Measurements from ENCODE around the gene EFCAB11. TPM values are rescaled to one million over a fixed set of nuclear protein-coding genes. Genes with fewer than 3 reads are reported as not detected.

The EFCAB11 gene
- total and polyA plus RNA-seq, 8 donors: 5.3 to 13.9 (median 11.3) TPM

GRCh38 chr14:89922031-89922907 lies 32.3 kb downstream of the EFCAB11 start:
- no peak for DNase-seq
- Histone ChIP-seq H3K27ac (no peak overlapping the region), H3K9me3 (no peaks in the 10 kb centered on the region), H3K27me3 (no peaks in the 10 kb centered on the region), H3K4me1 (no peaks in the 10 kb centered on the region), H3K36me3 (no peaks in the 10 kb centered on the region), H3K4me3 (no peak overlapping the region)
- no peak for TF ChIP-seq CTCF (IDR thresholded peaks at IDR 0.05)
- intact Hi-C loops (cut with DNase I): loop anchor here in 1 of 2 donors (10.0 kb wide), 1 partner anchor 897 kb away; no protein-coding TSS in a partner anchor
- ATAC-seq: no peak

GRCh38 chr14:89921346-89921745 lies 33.2 kb downstream of the EFCAB11 start:
- ATAC-seq (no peak), DNase-seq (no peak)
- intact Hi-C loops (cut with DNase I): loop anchor here in 1 of 2 donors (10.0 kb wide), 1 partner anchor 897 kb away; no protein-coding TSS in a partner anchor
- TF ChIP-seq CTCF (IDR thresholded peaks at IDR 0.05): no peak
- Histone ChIP-seq H3K4me1 (no peaks in the 10 kb centered on the region), H3K4me3 (no peak overlapping the region), H3K27me3 (no peaks in the 10 kb centered on the region), H3K36me3 (no peaks in the 10 kb centered on the region), H3K27ac (no peak overlapping the region), H3K9me3 (no peaks in the 10 kb centered on the region)

GRCh38 chr14:89920056-89920455 lies 34.5 kb downstream of the EFCAB11 start:
- ATAC-seq: no peak
- Histone ChIP-seq H3K9me3 (no peaks in the 10 kb centered on the region), H3K4me3 (no peak overlapping the region), H3K27ac (no peak overlapping the region), H3K27me3 (no peaks in the 10 kb centered on the region), H3K36me3 (no peaks in the 10 kb centered on the region), H3K4me1 (peaks cover 0 to 1% of the 10 kb centered on the region in 2 donors)
- intact Hi-C loops (cut with DNase I): loop anchor here in 1 of 2 donors (10.0 kb wide), 1 partner anchor 895 kb away; no protein-coding TSS in a partner anchor
- no peak for TF ChIP-seq CTCF (IDR thresholded peaks at IDR 0.05)
- DNase-seq: no peak

GRCh38 chr14:89918721-89919120 lies 35.8 kb downstream of the EFCAB11 start:
- intact Hi-C loops (cut with DNase I): no loop called here
- Histone ChIP-seq H3K36me3 (no peaks in the 10 kb centered on the region), H3K4me3 (no peak overlapping the region), H3K27ac (no peak overlapping the region), H3K27me3 (no peaks in the 10 kb centered on the region), H3K4me1 (peaks cover 0 to 3% of the 10 kb centered on the region in 2 donors), H3K9me3 (no peaks in the 10 kb centered on the region)
- no peak for TF ChIP-seq CTCF (IDR thresholded peaks at IDR 0.05)
- DNase-seq (no peak), ATAC-seq (no peak)

DNA sequence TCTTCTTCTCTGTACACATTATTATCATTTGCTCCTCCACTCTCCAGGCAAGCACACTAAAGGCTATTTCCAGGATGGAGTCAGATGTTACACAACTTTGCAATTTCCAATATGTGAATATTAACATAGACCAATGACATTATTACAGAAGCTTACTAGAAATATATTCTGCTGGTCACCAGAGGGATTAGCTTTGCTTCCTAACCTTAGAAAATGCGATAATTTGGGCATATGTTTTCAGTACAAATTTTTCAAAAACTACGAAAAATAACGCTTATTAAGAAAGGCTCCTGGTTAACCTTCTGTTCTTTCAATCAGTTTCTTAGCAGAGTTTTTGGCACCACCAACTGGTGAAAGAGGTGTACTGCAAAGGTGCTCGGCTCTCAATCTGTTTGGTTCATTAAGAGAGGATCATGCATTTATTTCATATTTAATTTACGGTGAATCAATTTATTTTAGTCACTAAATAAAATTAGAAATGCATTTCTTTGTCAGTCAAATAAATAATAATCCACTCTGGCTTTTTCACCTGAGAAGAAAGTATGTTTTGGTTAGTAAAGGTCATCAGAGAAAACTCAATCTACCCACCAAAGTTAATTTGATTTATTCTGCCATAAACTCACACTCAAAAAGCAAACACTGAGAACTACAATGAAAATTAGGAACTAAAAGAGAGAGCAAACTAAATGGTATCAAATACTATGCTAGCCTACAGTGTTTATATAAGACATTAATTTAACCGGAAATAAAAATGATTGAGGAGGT lies 39.2 kb downstream of the EFCAB11 start:
- no peaks in the 10 kb centered on the region for H3K36me3 ChIP-seq
- intact Hi-C loops (cut with DNase I): no loop called here
- H3K27ac ChIP-seq: no peak overlapping the region
- peak; percentile 79 for ATAC-seq
- peak in 2 of 4 donors; percentile 60 to 73 for DNase-seq
- no peak overlapping the region for H3K4me3 ChIP-seq
- H3K9me3 ChIP-seq: no peaks in the 10 kb centered on the region
- TF ChIP-seq CTCF (IDR thresholded peaks at IDR 0.05): peak; percentile 86 to 91
- H3K27me3 ChIP-seq: no peaks in the 10 kb centered on the region
- H3K4me1 ChIP-seq: peaks cover 3% of the 10 kb centered on the region in 2 donors
